GM18517 (cell line): ENCODE data around the gene RBM47.
"Not testable (repeated sequence)": the region's sequence is repeated elsewhere in the genome, so short reads cannot be mapped to it uniquely, and the experiment has no call there.

ENCODE experiments used
- ATAC-seq: cut with Tn5 transposase; IDR thresholded peaks from one replicate; pipeline ENCODE4 v1.9.1; 2021; ENCODE audit warnings: mild to moderate bottlenecking, moderate library complexity; ENCODE audit not compliant: unreplicated experiment

The RBM47 gene

DNA sequence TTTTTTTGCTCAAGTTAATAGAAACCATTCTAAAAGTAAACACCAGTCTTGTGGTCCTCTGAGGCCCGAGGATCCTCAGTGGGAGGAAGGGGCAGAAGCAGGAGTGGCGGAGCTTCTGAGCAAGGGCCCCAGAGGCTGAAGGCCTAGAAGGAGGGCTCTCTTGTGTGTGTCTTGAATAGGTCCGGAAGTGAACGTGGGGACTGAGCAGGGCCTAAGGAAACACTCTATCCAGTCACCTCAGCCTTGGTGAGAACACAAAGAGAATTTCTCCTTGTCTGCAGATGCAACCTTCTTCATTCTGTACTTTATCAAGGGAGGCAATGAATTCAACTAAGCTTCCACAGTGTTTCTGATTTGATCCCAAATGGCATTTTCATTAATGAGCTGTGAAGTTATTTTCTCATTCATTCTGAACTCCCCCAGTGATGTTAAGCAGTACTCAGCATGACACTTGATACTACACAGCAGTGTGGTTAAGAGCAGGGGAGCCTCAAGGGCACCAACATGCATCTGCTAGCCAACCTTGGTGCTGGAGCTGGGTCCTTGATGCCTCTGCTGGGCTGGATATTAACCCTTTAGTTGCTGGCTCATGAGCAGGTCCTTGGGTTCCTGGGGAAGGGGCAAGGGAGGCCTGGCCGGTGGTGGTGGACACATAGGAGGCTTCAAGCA is 64.7 kb downstream of the RBM47 start:
- ATAC-seq = no peak

GRCh38 chr4:40564004-40564403 is 65.7 kb downstream of the RBM47 start:
- ATAC-seq = no peak

GRCh38 chr4:40563401-40563800 is 66.3 kb downstream of the RBM47 start:
- ATAC-seq = no peak

DNA sequence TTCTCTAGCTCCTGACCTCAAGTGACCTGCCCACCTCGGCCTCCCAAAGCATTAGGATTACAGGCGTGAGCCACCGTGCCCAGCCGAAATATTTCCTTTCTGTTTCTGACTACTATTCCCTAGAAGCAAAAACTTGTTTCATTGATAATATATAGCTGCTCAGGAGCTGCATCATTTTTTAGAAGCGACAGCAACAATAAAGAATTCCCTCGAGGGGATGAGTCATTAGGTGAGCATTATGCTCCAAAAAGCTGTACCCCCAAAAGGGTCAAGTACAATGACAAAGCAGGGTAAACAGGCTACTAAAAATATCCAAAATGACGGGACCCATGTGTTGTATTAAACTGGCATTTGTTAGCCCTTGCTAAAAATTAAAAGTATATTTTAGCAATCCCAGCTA is 67.0 kb downstream of the RBM47 start:
- no peak for ATAC-seq

DNA sequence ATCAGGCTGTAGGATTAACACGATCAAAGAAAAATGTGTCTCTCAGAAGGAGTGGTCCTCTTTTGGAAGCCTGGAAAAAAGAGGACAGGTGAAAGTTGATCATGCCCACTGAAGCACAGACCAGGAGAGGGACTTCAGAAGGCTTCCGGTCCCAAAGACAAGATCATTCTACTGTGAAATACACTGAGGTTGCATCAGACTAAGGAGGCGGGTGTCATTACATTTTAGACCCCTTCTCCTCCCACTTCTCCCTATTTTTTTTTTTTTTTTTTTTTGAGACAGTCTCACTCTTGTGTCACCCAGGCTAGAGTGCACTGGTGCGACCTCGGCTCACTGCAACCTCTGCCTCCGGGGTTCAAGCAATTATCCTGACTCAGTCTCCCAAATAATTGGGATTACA is 67.5 kb downstream of the RBM47 start:
- ATAC-seq = no peak

GRCh38 chr4:40561543-40562177 is 68.0 kb downstream of the RBM47 start:
- not testable (repeated sequence) for ATAC-seq

- ATAC-seq = peak; percentile 77
Observed at GRCh38 chr4:40559585-40560465, 69.8 kb downstream of the RBM47 start.

DNA sequence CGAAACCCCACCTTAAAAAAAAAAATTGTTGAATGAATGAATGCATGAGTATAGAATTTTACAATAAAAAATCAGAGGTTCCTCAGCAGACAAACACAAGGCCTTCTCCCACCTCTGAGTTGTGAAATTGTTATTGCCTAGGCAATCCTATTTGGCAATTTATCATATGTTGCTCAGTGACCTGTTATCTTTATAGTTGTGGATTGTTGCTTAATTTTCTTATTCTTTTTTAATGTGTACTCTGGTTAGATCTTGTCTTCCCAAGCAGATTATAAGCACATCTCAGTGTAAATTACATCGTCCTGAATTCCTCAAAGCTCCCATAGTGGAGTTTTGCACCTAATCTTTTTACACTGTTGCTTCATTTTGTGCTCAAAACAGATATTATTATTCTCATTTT is 71.9 kb downstream of the RBM47 start:
- ATAC-seq = no peak

GRCh38 chr4:40555176-40555900 is 74.3 kb downstream of the RBM47 start:
- no peak for ATAC-seq

- not testable (repeated sequence) for ATAC-seq
Observed at GRCh38 chr4:40554641-40555040, 75.0 kb downstream of the RBM47 start.

- no peak for ATAC-seq
Observed at GRCh38 chr4:40553995-40554394, 75.7 kb downstream of the RBM47 start.

DNA sequence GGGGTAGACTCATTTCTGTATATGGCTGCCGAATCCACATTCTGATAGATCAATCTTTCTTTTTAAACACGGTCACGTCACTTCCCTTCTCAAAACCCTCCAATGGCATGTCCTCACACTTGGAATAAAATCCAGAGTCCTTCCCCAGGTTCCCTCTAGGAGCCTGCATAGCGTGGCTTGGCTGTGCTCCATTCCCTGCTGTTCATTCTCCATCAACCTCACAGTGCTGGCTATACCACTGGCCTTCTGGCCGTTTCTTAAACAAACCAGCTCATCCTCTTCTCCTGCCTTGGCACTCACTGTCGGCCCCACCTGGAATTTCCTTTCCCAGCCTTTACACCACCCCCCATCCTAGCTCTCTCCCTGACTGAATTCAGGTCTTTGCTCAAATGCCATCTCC is 77.1 kb downstream of the RBM47 start:
- no peak for ATAC-seq

GRCh38 chr4:40551568-40552136 is 78.0 kb downstream of the RBM47 start:
- ATAC-seq = not testable (repeated sequence)

GRCh38 chr4:40550948-40551462 is 78.7 kb downstream of the RBM47 start:
- ATAC-seq = peak; percentile 80

- ATAC-seq = no peak
Observed at GRCh38 chr4:40550196-40550595, 79.5 kb downstream of the RBM47 start.

DNA sequence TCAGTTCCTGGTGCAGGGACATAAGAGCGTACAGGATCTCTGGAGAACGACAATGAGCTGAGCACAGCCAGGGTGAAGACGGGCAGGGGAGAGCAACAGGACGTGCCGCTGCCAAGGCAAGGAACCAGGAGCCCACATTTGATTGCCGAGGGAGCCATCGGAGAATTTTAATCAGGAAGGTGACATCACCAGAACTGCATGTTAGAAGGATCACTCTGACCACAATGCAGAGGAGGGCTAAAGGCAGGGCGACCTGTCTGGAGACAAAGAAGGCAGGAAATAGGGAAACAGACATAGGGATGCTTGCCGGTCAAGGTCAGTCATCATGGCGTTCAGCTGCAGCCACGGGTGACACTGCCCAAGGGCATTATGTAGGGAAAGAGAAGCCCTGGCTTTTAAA is 81.4 kb downstream of the RBM47 start:
- no peak for ATAC-seq

- no peak for ATAC-seq
Observed at GRCh38 chr4:40547789-40548132, 81.9 kb downstream of the RBM47 start.

- no peak for ATAC-seq
Observed at GRCh38 chr4:40546969-40547788, 82.5 kb downstream of the RBM47 start.

DNA sequence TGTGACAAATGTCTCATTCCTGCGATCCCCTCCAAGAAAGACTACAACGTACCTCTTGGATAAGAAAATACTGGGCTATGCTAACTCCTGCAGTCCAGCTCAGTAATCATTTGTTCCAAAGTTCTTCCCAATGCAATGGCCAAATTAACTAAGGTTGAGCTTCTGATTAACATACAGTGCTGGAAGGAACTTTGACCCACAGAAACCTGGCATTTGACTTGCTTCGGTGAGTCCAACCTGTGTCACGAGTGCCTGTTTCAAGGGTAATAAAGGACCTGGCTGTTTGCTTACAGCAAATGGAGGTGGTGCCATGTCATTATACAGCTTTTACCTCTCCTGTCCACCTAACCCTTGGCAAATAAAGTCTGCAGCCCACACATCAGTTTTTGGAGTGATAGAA is 83.2 kb downstream of the RBM47 start:
- ATAC-seq = no peak

DNA sequence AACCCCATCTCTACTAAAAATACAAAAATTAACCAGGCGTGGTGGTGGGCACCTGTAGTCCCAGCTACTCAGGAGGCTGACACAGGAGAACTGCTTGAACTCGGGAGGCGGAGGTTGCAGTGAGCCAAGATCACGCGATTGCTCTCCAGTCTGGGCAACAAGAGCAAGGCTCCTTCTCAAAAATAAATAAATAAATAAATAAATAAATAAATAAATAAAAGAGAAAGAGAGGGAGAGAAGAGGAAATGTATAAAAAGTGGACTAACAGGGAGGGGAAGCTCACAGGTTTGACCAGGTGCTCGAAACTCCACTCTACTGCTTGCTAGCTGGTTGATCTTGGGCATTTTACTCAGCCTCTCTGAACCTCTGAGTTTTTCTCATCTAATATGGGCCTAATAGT is 84.2 kb downstream of the RBM47 start:
- not testable (repeated sequence) for ATAC-seq
